Measurements from ENCODE around the gene CARD6.
"Not testable (repeated sequence)": the region's sequence is repeated elsewhere in the genome, so short reads cannot be mapped to it uniquely, and the experiment has no call there.

The CARD6 gene

GRCh38 chr5:40877371-40877988 lies 36.3 kb downstream of the CARD6 start:
- peak; percentile 11 for DNase-seq

GRCh38 chr5:40879163-40879942 lies 38.2 kb downstream of the CARD6 start:
- peak; percentile 13 for DNase-seq

GRCh38 chr5:40882291-40882690 lies 41.1 kb downstream of the CARD6 start:
- no peak for DNase-seq

- DNase-seq, result not testable (repeated sequence)
Measured at GRCh38 chr5:40883051-40883450, 41.9 kb downstream of the CARD6 start.

GRCh38 chr5:40895440-40896425 lies 54.6 kb downstream of the CARD6 start:
- not testable (repeated sequence) for DNase-seq

- peak; percentile 49 for DNase-seq
Measured at GRCh38 chr5:40904205-40904993, 63.2 kb downstream of the CARD6 start.

- DNase-seq, result no peak
Measured at GRCh38 chr5:40904994-40905306, 63.8 kb downstream of the CARD6 start.

- DNase-seq, result no peak
Measured at GRCh38 chr5:40906351-40906751, 65.2 kb downstream of the CARD6 start.

GRCh38 chr5:40909264-40909663 lies 68.1 kb downstream of the CARD6 start, which contains the start of gene C7:
Gene C7, plus strand, starts transcription at chr5:40909497. Its CDS starts 114 bp downstream, at chr5:40909611.
- DNase-seq, result no peak

GRCh38 chr5:40909723-40910122 lies 68.6 kb downstream of the CARD6 start:
- DNase-seq, result no peak

Measured in activated CD4-positive, alpha-beta T cell treated with anti-CD3 and anti-CD28 coated beads, Interleukin-2, amount 50 U/mL, for 16 hours (primary cell).